GM04503 (cell line): ENCODE results near the gene CYGB.

Experiments
- DNase-seq: peaks from one replicate; pipeline ENCODE4 v3.0.0-alpha.2; 2012; ENCODE audit warnings: low read depth

Gene CYGB

DNA sequence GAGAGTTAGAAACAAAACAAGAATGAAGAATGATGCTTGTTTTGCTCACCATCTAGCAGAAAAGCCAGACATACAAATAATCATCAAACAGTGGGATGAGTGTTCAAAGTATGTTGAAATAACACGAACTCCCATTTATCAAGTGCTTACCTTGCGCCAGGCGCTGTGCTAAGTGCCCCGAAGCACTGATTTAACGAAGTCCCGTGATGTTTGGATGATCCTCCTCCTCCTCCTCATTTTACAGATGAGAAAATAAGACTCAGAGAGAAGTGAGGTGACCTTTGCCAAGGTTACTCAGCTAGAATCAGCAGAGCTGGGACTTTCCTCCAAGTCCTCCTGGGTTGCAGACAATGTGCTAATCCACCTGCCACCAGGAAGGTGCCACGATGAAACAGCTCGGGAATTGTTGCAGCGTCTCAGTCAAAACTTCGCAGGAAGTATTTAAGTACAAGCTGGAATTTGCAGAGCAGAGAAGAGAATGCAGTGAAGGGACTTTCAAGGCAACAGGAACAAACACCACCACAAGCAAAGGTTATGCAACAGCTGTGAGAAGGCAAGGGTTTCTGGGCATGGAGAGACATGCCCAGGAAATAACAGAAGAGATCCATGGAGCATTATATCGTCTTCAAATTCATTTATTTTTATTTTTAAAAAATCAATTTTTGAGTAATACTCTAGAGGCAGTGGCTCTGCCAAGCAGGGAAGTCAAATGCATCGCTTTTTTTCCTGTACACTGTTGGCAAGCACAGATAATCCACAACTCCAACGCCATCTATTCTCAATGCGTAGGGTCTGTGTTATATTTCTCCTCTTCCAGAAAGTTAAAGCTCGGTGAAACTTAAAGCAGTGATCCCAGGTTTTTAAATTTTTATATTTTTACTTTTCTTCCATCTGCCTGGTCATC is 13.5 kb upstream of the CYGB start:
- no peak for DNase-seq

DNA sequence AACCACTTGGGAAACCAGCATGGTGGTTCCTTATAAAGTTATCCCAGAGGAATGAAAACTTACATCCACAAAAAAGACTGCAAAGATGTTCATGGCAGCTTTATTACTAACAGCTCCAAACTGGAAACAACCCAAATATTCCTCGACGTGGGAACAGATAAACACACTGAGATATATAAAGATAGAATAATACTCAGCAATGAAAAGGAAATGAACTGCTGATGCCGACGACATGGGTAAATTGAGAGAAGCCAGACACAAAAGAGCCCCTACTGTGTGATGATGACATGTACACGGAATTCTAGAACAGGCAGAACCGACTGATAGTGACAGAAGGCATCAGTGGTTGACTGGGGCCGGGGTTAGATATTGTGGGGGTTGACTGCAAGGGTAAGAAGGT is 12.0 kb upstream of the CYGB start:
- DNase-seq, result no peak

DNA sequence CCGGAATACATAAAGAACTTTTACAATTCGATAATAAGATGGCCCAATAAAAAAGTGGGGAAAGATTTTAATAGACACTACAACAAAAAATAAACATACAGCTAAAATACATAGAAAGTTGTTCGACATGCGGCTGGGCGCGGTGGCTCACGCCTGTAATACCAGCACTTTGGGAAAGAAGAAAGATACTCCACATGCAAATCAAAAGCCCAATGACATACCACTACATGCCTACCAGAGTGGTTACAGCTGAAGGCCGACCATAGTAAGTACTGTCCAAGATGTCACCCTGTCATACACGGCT is 11.7 kb upstream of the CYGB start:
- no peak for DNase-seq

DNA sequence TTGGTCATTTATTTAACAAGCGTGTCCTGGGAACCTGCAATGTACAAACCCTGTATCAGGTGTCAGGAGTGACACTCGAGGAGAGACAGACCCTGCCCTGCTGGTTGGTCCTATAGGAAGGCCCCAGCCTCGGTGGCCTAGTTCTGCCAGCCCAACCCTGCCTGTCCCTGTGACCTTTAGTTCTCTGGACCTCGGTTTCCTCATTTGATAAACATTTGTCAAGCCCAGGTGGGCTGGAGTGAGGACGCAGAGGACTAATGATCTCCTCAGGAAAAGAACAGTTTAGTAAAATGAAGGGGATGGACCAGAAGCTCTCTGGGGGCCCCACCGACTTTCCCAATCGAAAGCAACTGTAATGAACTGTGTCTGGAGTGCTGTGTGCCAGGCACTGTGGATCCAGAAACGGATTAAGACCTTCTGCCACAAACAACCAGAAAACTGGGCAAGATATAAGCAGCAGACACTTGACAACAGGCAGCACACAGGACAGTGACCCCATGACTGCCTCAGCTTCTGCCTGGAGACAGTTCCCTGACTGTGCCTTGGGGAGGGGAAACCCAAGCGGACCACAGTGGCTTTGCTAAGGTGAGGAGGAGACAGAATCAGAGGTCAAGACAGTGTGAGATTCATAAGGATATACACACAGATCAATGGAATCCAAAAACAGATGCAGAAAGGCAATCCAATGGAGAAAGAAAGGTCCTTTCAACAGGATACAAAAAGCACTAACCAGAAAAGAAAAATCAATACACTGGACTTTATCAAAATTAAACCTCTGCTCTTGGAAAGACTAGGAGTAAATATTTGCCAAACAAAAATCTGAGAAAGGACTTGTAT is 11.1 kb upstream of the CYGB start:
- DNase-seq, result no peak

DNA sequence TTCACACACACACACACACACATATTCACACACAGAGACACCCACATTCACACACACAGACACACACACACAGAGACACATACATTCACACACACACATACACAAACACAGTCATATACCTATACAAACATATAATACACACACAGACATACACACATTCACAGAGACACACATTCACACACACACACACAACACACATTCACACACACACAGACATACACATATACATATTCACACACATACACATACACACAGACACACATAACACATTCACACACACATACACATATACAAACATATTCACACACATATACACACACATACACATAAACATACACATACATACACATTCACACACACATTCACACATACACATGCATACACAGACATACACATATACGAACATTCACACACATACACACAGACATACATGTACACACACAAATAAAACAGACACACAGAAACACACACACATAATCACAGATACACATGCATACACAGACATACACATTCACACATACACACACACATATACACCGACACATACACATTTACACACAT is 10.2 kb upstream of the CYGB start:
- no peak for DNase-seq

DNA sequence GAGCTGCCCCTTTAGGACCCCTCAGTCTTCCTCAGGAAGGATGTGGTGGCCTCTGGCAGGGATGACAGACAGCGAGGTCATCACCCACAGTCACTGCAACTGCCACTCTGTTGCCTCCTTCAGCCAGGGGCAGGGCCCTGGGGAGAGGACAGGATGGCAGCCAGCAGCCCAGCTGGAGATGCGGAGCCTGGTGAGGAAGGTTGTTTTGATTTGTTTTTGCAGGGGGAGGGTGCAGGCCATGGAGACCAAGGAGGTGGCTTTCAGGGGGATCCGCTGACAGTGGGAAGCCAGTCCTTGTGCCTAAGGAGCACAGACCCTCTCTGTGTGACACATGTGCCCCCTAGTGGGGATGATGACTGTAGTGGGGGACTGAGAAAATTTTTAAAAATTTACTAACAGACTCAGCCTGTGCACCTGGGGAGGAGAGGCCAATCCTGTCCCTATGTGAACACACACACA is 9.7 kb upstream of the CYGB start:
- no peak for DNase-seq

DNA sequence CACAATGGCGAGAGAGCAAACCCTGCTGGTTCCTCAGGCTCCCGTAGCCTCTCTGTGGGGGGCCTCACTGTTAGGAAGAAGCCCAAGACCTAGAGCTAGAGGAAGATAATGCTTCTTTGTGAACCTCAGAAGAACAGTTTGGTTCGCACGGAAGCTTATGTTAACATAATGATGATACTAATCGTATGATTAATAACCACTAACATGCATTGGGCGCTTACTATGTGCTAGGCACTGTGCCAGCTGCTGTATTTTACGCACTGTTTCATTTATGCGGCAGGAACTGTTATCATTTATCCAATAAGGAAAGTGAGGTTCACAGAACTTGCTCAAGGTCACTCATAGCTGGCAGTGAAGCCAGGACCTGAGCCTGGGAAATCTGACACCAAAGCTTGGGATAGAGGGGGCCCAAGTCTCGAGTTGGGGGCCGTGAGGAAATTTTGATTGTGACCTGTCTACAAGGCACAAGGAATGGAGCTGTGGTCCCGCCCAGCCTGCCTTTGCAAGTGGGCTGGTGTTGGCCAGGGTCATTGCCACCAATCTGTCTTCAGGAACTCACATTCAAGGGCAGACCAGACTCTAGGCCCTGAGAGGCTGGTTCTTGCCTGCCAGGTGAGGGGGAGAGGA is 9.2 kb upstream of the CYGB start:
- no peak for DNase-seq

DNA sequence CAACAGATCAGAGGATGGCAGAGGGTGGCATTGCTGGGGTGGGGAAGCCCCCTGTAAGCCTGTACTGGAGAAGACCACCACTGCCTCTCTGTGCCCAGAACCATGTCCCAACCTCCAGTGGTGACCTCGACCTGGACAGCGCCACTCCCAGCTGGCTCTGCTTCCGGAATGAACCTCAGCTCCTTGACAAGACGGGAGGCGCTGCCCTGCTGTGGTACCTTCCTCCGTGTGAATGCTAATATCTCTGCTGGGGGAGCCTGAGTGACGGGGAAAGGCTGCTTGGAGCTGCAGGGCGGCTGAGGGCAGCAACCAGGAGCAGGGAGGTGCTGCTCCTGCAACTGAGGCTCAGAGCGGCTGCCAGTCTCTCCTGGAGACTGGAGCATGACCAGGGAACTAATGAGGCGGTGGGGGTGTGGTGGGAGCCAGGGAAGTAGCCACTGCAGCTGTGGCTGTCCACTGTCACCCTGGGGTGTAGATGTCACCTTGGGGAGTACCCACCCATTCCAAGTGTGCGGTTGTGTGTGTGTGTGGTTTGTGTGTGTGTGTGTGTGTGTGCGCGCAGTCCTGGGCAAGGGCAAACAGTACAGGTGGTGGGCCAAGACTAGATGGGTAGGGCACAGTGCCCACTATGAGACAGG is 8.5 kb upstream of the CYGB start:
- no peak for DNase-seq

DNA sequence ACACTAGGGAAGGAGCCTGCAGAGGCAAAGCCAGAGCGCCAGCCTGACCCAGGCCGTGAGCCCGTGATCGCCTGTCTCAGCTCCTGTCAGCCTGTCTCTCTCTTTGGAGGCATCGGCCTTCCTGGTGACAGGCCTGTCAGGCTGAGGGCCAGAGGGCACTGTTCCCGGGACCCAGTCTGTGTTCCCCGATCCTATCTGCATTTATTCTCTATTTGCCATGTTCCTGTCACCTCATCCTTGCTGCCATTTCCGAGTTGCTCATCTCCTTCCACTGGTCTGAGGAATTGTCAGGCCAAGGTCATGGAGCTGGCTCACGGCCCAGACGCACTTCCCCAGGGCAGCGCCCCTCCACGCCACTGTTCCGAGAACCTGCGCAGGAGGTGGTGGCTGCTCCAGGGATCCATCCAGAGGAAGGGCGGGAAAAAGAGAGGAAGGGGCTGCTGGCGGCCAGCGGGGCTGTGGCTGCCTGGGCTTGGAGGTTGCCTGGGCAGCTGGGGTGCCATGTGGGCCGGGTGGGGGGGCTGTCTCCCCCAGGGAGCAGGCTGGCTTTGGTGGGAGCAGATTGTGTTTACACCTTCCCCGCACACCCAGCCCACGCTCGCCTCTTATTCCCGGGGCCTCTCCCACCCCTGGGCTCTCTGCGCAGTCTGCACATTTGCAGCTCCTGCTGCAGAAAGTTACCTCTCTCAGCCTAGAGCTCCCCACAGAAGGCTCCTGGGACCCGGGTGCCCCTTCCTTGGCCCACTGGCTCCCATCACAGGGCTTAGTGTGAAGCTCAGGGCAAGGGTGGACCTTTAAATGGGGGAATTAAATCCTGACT is 7.2 kb upstream of the CYGB start:
- no peak for DNase-seq

DNA sequence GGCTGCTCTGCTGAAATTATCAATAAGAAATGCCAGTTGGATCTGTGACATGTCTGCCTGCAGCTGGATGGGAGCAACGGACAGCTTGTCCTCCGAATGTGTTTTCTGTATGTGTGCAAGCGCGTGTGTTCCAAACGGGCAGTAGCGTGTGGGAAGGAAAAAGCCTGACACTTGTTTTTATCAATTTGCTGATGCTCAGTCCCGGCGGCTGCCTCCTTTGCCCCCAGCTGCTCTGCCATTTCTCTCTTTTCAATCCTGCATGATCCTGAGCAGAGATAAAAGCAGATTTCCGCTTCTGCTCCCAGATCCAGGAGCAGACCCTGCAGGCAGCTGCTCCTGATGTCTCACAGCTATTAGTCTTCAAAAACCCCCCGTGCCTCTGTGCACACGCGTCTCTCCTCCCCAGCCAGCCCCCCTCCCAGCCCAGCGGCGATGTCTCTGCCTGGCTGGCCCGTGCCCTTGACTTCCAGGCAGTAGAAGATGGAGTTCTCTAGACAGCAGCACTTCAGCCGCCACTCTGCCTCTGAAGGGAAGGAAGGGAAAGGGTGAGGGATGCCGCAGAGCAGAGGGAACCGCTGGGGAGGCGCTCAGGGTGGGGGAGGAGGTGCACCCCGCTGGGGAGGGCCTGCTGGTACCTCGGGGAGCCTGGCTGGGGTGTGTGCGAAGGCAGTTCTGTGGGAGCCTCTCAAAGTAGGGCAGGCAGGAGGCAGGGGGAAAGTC is 6.5 kb upstream of the CYGB start:
- no peak for DNase-seq

DNA sequence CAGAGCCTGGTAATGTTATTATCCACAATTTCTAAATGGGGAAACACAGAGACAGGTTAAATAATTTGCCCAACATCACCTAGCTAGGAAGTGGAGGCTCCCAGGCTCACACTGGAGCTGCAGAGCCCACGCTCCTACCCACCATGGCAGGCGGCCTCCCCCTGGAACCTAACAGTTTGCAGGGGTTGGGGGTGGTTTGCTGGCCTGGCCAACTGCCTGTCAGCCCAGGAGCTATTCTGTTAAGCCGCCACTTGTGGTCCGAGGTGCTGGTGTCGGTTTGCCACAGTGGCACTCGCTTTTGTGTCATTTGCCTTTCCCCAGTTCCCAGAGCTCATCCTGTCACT is 5.9 kb upstream of the CYGB start:
- no peak for DNase-seq

DNA sequence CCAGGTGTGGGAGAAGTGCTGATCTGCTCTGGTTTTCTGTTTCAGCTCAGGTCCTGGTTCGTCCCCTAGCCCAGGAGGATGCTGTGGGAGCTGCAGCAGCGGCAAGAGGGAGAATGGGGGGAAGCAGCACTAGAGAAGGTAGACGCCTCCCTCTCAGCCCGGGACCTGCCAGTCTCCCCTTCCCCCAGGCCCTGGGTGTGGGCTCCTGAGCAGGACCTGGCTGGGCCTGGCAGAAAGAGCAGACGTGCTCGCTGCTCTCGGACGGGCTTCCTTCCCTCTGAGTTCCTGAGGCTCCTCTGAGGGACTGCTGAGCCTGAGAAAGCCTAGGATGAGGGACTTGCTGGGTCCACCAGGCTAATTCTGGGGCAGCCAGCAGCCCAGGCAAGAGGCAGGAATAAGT is 5.5 kb upstream of the CYGB start:
- no peak for DNase-seq

DNA sequence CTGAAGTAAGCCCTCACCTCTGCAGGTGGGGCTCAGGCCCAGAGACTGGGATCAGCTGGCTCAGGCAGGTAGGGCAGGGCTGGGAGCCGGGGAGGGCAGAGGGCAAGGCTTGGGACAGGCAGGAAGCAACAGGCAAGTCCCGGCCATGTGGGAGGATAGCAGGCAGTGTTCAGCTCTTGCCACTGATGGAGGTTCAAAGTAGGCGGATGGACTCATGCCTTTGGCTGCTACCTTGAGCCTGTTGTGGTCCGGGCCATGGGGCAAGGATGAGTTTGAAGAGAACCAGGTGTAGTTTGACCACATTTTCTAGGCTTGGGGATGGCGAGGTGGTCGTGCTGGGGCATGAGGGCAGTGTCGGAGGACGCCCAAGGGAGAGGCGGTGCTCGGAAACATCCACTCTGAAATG is 5.1 kb upstream of the CYGB start:
- DNase-seq, result no peak

DNA sequence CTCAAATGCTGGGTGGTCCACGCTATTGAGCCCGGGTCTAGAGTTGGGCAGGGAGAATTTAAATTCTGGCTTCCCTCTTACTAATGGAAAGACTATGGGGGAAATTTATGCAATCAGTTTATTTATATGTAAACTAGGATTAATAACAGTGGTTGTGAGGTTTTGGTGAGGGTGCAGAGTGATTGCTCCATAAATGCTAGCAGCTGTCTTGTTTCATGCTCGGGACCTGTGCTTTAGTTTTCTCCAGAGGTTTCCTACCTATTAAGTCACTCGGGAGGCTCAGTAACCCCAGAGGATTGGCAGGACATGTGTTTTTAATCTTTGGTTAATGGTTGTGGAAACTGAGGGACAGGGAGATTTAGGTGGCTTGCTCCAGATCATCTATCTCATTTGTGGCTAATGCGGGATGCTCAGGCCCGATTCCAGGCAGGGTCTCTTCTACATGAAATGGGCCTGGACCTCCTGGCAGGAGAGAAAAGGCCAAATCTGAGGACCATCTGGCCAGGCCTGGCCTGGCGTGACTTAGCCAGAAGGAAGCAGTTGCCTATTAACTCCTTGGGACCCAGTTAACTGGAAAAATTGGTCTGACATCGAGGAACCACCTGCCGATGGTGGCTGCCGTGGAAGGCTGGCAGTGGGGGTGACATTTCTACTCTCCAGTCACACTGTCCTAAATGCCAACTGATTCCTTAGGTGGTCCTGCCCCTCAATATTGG is 4.4 kb upstream of the CYGB start:
- DNase-seq, result no peak

DNA sequence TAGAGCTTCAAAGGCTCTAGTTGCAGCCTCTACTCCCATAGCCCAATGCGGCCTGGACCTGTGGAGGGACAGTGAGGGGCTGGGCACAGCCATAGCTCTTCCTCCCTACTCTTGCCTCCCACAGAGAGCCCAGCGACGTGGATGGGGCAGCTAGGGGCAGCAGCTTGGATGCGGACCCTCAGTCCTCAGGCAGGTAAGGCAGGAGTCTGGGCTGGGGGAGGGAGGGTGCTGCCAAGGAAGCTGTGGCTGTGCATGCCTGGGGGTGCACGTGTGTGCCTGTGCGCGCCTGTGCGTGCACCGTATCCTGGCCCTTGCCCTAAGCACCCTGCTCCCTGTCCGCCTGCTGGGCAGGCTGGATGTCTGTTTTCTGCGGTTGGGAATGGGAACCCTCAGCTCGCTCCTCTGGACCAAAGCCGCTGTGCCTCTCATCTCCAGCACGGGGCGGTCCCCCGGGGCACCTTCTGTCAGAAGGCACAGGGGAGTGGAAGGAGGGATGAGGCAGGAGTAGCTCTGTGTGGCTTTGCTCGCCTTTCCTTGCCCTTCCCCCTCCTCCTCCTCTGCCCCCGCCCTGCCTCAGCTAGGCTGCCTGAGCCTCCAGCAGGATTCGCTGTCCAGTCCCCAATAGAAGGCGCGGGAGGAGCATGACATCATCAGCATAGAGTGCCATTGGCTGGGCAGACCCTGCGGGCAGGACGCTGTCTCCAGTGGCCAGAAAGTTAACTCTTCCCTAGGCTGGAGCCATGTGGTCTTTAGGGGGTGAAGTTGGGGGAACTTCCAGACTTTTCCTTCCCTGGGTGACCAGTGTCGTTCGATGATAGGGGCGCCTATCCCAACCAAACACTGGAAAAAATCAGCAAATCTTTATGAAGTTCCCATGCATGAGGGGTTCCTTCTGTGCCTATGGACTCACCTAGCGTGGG is 3.1 kb upstream of the CYGB start:
- peak; percentile 76 for DNase-seq

DNA sequence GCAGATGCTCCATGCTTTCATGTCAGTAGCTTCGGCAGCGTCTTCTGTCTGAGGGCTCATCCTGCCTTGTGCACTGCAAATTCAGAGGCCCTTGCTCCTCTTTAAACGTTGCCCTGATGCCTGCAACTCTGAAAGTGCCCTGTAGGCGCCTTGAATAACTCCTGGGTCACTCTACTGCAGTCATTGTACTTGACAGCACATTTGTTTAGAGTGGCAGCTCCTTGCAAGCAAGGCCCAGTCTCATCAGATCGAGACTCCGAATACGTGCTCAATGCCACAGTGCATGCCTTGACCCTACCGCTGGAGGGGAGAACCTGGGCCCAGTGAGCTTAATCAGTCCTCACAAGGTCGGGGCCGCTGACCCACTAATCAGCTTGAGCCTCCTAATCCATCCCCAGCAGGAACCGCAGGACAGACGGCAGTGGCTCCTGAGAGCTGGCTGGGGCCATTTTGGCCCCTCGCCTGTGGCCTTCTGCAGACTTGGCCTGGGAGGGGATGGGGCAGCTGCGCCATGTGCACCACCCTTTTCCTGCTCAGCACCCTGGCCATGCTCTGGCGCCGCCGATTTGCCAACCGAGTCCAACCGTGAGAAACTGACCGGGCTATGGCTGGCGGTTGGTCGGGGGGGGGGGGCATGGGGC is 2.2 kb upstream of the CYGB start, which contains the start of gene PRCD:
Gene PRCD (plus strand): TSS at position 414 of the 641 bp plus-strand sequence. CDS start 98 bp downstream, at position 512.
- no peak for DNase-seq

DNA sequence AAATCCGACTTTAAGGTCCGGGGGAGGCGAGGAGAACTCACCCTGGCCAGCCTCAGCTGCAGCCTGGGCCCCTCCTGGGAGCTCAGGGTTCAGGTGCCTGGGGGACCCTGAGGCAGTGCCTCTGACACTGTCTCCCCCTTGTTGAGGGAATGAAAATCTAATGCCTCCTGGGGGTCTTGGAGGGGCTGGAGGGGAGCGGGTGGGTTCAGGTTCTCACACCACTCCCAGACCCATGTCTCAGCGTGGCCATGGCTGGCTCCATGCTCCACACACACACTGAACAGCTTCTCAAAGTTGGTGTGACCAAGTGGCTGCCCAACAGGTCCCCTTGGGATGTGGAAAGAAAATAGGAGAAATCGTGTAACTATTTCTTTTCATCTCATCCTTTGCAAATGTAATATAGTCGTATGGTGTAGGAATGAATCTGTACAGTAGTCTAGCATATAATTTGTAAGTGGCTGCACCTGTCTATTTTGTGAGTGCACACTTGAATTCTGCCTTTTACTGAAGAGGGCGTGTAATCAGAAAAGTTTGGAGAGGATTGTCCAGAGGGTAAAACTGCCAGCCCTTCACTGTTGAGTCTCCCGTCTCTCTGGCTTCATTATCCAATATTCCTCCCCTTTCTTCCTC is 1.5 kb upstream of the CYGB start:
- no peak for DNase-seq
